HG02642 (cell line): ENCODE results near the gene MTRF1.
A peak's percentile ranks its signal among the peaks of the same experiment; 100 is the strongest.

Experiments used
- ATAC-seq: cut with Tn5 transposase; IDR thresholded peaks from one replicate; pipeline ENCODE4 v1.9.1; 2021; ENCODE audit warnings: mild to moderate bottlenecking; ENCODE audit not compliant: unreplicated experiment, poor library complexity

MTRF1 gene

GRCh38 chr13:41263261-41263971 is at the start of gene MTRF1:
TSS of gene MTRF1 (minus strand) at chr13:41263576. CDS start at chr13:41260907, 2,669 bp downstream.
- peak; percentile 96 for ATAC-seq

- no peak for ATAC-seq
Measured at GRCh38 chr13:41313117-41313516, 49.7 kb upstream of the MTRF1 start.

GRCh38 chr13:41312176-41312500 is 48.8 kb upstream of the MTRF1 start:
- ATAC-seq, result no peak

GRCh38 chr13:41311406-41312175 is 48.2 kb upstream of the MTRF1 start:
- peak; percentile 58 for ATAC-seq

- ATAC-seq, result peak; percentile 85
Measured at GRCh38 chr13:41310963-41311405, 47.6 kb upstream of the MTRF1 start, which contains the start of gene NAA16. TSS of gene NAA16 (plus strand) at chr13:41311267. CDS start at chr13:41311529, 262 bp downstream.

GRCh38 chr13:41307884-41308640 is 44.7 kb upstream of the MTRF1 start:
- no peak for ATAC-seq

GRCh38 chr13:41306271-41307145 is 43.1 kb upstream of the MTRF1 start:
- ATAC-seq, result no peak

- no peak for ATAC-seq
Measured at GRCh38 chr13:41304551-41304950, 41.2 kb upstream of the MTRF1 start.

GRCh38 chr13:41302743-41303142 is 39.4 kb upstream of the MTRF1 start:
- ATAC-seq, result no peak

GRCh38 chr13:41299316-41300094 is 36.1 kb upstream of the MTRF1 start:
- ATAC-seq, result no peak

- no peak for ATAC-seq
Measured at GRCh38 chr13:41296879-41297646, 33.7 kb upstream of the MTRF1 start.

- no peak for ATAC-seq
Measured at GRCh38 chr13:41295973-41296372, 32.6 kb upstream of the MTRF1 start.

- no peak for ATAC-seq
Measured at GRCh38 chr13:41294914-41295313, 31.5 kb upstream of the MTRF1 start.

GRCh38 chr13:41293272-41293671 is 29.9 kb upstream of the MTRF1 start:
- ATAC-seq, result no peak

GRCh38 chr13:41291246-41291645 is 27.9 kb upstream of the MTRF1 start:
- no peak for ATAC-seq

- ATAC-seq, result no peak
Measured at GRCh38 chr13:41289463-41289881, 26.1 kb upstream of the MTRF1 start.

GRCh38 chr13:41286370-41286769 is 23.0 kb upstream of the MTRF1 start:
- no peak for ATAC-seq

GRCh38 chr13:41284512-41285288 is 21.3 kb upstream of the MTRF1 start:
- no peak for ATAC-seq
